Upper lobe of right lung (tissue), 1 donor: ENCODE data around the gene IGSF23. TPM values are rescaled to one million over a fixed set of nuclear protein-coding genes. Genes with fewer than 3 reads are reported as not detected.
"Not testable (repeated sequence)": the region's sequence is repeated elsewhere in the genome, so short reads cannot be mapped to it uniquely, and the experiment has no call there.

Source experiments
- ATAC-seq: fragments of 200-7000 bp; cut with Tn5 transposase; one replicate; pipeline ENCODE4 v1.9.1; 2020; ENCODE audit warnings: mild to moderate bottlenecking, moderate library complexity
- DNase-seq: peaks from one replicate; pipeline ENCODE4 v3.0.0-alpha.2; 2020
- H3K27ac ChIP-seq: fragments of 200-600 bp; one replicate; pipeline ENCODE4 v1.8.0; 2022
- H3K27me3 ChIP-seq: fragments of 200-600 bp; one replicate; pipeline ENCODE4 v1.8.0; 2022; ENCODE audit warnings: mild to moderate bottlenecking
- H3K36me3 ChIP-seq: fragments of 200-600 bp; one replicate; pipeline ENCODE4 v1.8.0; 2022
- H3K4me1 ChIP-seq: fragments of 200-600 bp; one replicate; pipeline ENCODE4 v1.8.0; 2022
- H3K4me3 ChIP-seq: fragments of 200-600 bp; one replicate; pipeline ENCODE4 v1.8.0; 2022; ENCODE audit warnings: mild to moderate bottlenecking
- H3K9me3 ChIP-seq: fragments of 200-600 bp; one replicate; pipeline ENCODE4 v1.8.0; 2022
- intact Hi-C: fragments of 100-400 bp; cut with DNase I; formaldehyde crosslinking; loops from one replicate; pipeline ENCODE4 v1.11.0; 2022
- total RNA-seq: library from RNA; stranded (reverse); fragmentation: NEBNext Ultra II Directional; extraction: Animal tissue kit (Norgen Biotek cat#: 25700); gene quantifications from one replicate; pipeline ENCODE4 v1.2.1, GENCODE V29; 2021
- TF ChIP-seq, protein P1 (sequence below): fragments of 200-600 bp; IDR thresholded peaks from one replicate; pipeline ENCODE4 v1.8.0; 2022; ENCODE audit warnings: antibody characterized with exemption
- donor health status: DM: no; HTN: yes; CAD: no; lungs with severe emphysema.

The IGSF23 gene
- total RNA-seq, 1 donor from 2014 or later = not detected

GRCh38 chr19:44609219-44609618, 4.1 kb upstream of the IGSF23 start:
- TF ChIP-seq, protein P1, sequence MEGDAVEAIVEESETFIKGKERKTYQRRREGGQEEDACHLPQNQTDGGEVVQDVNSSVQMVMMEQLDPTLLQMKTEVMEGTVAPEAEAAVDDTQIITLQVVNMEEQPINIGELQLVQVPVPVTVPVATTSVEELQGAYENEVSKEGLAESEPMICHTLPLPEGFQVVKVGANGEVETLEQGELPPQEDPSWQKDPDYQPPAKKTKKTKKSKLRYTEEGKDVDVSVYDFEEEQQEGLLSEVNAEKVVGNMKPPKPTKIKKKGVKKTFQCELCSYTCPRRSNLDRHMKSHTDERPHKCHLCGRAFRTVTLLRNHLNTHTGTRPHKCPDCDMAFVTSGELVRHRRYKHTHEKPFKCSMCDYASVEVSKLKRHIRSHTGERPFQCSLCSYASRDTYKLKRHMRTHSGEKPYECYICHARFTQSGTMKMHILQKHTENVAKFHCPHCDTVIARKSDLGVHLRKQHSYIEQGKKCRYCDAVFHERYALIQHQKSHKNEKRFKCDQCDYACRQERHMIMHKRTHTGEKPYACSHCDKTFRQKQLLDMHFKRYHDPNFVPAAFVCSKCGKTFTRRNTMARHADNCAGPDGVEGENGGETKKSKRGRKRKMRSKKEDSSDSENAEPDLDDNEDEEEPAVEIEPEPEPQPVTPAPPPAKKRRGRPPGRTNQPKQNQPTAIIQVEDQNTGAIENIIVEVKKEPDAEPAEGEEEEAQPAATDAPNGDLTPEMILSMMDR = no peak
- Histone ChIP-seq H3K4me1 (peaks cover 13% of the 10 kb centered on the region), H3K27ac (no peak overlapping the region), H3K27me3 (no peaks in the 10 kb centered on the region), H3K4me3 (no peak overlapping the region), H3K36me3 (no peaks in the 10 kb centered on the region), H3K9me3 (no peaks in the 10 kb centered on the region)
- intact Hi-C loops = no loop called here
- DNase-seq = no peak
- no peak for ATAC-seq

- DNase-seq, H3K27ac ChIP-seq, H3K4me3 ChIP-seq, H3K27me3 ChIP-seq, H3K9me3 ChIP-seq, intact Hi-C loops, H3K36me3 ChIP-seq: not testable (repeated sequence)
- peaks cover 13% of the 10 kb centered on the region for H3K4me1 ChIP-seq
- peak; percentile 71 for ATAC-seq
- TF ChIP-seq, protein P1 = peak; percentile 41
These were observed 2.9 kb upstream of the IGSF23 start for GRCh38 chr19:44610497-44610896.

DNA sequence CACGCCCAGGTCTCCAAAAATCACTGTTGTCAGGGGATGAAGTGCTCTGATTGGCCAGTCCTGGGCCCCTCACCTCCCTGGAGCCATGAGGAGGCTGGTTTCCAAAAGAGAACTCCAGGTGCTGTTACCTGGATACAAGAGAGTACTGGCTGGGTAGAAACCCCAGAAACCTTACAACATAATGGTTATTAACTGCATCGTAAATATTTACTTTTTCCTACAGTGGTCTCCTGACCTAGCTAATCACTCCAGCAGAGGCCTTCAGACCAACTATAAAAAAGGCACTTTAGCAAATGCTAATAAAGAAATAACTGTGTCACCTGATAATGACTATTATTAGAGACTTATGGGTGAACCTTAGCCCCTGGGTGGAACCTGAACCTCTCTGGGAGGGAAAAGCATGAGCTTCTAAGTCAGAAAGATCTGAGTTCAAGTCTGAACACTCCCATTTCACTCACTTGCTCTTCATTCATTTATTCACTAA, 1.5 kb upstream of the IGSF23 start:
- Histone ChIP-seq H3K4me1 (peaks cover 13% of the 10 kb centered on the region), H3K27me3 (no peaks in the 10 kb centered on the region), H3K9me3 (no peaks in the 10 kb centered on the region), H3K27ac (peak overlapping the region; percentile 24), H3K36me3 (no peaks in the 10 kb centered on the region), H3K4me3 (no peak overlapping the region)
- intact Hi-C loops = no loop called here
- ATAC-seq = peak; percentile 84
- no peak for DNase-seq
- TF ChIP-seq, protein P1 = no peak

- intact Hi-C loops = no loop called here
- Histone ChIP-seq H3K9me3 (no peaks in the 10 kb centered on the region), H3K36me3 (no peaks in the 10 kb centered on the region), H3K27me3 (no peaks in the 10 kb centered on the region), H3K4me1 (no peaks in the 10 kb centered on the region), H3K27ac (no peak overlapping the region), H3K4me3 (no peak overlapping the region)
- DNase-seq (no peak), ATAC-seq (no peak)
- TF ChIP-seq, protein P1 = no peak
These were observed 950 bp downstream of the IGSF23 start for GRCh38 chr19:44614313-44614712.

- H3K27me3 ChIP-seq = no peaks in the 10 kb centered on the region
- H3K4me3 ChIP-seq = no peak overlapping the region
- H3K36me3 ChIP-seq = no peaks in the 10 kb centered on the region
- H3K4me1 ChIP-seq = no peaks in the 10 kb centered on the region
- TF ChIP-seq, protein P1 = no peak
- no peaks in the 10 kb centered on the region for H3K9me3 ChIP-seq
- ATAC-seq (peak; percentile 49), DNase-seq (no peak)
- intact Hi-C loops = no loop called here
- H3K27ac ChIP-seq = peak overlapping the region; percentile 36
These were observed 2.5 kb downstream of the IGSF23 start for GRCh38 chr19:44615863-44616247.
